HG02759 (cell line): ENCODE measurements around the gene CDKN2AIPNL.
A peak's percentile ranks its signal among the peaks of the same experiment; 100 is the strongest.
"Not testable (repeated sequence)": the region's sequence is repeated elsewhere in the genome, so short reads cannot be mapped to it uniquely, and the experiment has no call there.

Experiments used
- ATAC-seq: cut with Tn5 transposase; IDR thresholded peaks from one replicate; pipeline ENCODE4 v1.9.1; 2021; ENCODE audit warnings: mild to moderate bottlenecking, moderate library complexity; ENCODE audit not compliant: unreplicated experiment

The CDKN2AIPNL gene

DNA sequence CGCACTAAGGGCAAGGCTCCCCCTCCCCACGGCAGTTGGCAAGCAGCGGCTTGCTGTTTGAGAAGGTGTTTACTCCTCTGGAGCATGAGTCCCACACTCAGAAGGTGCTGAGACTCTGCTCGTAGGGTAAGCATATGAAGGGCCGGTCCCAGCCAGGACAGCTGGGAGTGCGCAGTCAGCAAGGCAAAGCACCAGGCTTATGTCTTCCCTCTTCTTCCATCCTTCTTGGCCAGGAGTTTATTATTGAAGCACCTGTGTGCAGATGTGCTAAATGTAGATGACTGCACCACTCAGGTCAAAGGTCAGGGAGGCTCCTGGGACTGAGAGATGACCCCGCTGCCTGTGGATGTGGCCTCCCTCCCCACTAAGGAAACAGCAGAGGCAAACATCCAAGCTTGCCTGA lies 27.0 kb upstream of the CDKN2AIPNL start:
- ATAC-seq, result no peak

DNA sequence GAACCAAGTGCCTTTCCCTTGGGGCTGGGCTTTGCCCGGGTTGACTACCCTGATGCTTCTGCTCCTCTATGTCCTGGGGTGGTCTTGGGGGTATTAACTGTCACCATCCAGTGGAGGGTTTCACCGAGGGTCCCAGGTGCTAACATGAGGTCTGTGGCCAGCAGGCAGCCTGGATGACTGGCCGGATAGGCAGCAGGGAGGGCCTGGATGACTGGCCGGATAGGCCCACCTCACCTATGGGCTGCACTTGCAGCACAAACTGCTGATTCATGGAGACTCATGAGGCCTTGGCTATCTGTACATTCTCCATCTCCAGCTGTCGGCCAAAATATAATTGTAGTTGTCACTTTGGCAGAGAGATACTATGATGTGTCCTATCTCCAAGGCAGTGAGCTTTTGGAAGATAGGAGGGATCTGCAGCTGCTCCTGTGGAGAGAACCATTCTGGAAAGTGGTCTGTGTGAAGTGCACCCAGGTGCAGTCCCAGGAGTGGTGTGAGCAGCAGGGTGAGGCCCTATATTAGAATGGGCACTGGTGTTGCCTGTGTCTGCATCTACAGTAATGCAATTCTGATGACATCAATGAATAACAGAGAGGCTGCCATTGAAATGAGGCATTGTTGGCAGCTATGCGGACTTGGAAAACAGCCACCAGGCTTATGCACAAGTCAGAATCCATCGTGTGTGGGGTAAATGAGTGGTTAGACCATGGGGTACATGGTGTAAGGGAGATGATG lies 26.3 kb upstream of the CDKN2AIPNL start:
- no peak for ATAC-seq

DNA sequence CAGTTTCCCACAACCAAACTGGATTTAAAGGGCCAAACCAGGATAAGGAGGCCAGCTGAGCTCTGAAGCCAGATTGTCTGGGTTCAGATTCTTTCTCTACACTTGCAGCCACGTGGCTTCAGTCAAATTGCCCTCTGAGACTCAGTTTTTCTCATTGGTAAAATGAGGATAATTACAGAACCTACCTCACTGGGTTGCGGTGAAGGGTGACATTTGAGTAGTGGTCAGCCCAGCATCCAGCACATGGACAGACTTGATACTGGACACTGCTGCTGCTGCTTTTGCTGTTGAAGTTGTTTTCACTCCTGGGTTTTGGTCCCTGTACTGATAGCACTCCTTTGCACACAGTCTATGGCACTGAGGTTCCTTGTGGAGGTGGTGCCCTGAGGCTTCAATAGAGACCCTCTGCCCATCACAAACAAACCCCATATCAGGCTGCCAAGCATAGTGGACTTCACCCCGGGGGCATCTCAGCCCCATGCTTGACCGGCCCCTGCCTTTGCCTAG lies 25.7 kb upstream of the CDKN2AIPNL start:
- no peak for ATAC-seq

DNA sequence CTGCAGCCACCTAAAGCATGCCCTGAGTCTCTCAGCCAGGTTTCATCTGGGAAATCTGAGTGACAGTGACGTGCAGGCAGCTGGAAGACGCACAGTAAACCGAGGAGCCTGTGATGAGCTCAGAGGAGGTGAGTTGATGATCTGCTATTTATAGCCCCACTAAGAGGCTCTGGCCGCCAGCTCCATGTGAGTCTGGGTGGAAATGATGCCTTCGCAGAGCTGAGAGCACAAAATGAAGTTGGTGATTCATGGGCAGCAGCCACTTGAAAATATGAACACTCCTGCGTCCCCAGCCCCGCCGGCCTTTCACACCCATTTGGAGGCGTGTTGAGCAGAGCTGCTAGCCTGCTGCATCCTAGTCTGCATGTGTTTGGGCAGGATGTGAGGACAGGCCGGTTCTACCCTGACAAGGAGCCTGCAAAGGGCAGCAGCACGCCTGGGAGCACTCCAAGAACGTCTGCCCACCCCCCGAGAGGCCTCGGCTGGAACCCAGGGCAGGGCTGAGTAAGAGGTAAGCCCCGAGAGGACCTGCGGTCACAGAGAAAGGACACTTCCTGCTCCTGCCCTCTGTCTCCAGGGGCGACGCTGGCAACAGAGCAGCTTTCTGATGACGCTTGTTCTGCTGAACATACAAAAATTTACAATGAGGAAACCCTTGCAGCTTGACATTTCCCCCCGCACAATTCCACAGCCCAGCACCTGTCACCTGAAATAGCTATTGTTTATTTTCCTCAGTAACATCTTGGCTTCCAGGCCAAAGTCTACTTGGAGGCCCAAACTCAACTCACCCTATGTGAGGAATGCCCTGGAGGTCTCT lies 25.1 kb upstream of the CDKN2AIPNL start:
- ATAC-seq, result peak; percentile 91

DNA sequence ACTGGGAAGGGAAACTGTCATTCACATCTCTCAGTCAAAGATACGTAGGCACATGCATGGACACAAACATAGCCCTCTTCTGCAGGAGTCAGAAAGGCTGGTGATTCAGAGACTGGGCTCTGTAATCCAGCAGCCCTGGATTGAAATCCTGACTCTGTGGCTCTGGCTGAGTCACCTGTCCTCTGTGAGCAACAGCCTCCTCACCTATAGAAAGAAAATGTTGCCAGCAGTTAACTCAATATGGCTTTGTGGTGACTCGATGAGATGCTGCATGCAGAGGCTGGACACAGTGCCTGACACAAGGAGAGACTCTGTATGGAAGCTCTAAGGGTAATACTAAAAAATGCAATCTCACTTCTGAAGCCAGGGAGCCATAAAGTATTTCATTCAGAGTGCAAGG lies 23.9 kb upstream of the CDKN2AIPNL start:
- ATAC-seq, result no peak

DNA sequence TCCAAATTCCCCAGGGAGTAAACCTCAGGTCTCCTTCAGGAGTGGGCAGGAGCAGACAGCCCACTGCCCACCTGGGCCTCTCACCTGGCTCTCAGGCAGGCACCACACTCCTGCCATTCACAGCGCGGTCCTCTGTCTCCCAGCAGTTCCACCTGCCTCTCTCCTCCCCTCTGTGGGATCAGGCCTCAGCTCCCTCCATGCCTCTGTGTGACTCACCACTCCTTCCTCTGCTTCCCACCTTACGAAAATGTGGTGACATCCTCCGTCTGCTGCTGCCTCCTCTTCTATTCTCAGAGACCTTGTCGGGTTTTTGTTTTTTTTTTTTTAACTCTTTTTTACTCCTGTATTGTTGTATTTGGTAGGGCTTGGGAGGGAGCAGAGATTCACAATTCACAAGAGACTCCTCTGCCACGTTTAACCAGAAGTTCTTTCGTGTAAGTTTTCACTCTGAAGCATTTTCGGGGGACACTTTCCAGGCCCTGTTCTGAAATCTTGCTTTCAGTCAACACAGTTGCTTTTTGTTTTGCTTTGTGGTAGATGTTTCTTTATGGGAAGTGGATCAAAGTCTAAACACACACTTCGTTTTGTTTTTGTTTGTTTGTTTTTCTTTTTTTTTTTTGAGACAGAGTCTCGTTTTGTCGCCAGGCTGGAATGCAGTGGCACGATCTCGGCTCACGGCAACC lies 21.1 kb upstream of the CDKN2AIPNL start:
- ATAC-seq, result no peak

DNA sequence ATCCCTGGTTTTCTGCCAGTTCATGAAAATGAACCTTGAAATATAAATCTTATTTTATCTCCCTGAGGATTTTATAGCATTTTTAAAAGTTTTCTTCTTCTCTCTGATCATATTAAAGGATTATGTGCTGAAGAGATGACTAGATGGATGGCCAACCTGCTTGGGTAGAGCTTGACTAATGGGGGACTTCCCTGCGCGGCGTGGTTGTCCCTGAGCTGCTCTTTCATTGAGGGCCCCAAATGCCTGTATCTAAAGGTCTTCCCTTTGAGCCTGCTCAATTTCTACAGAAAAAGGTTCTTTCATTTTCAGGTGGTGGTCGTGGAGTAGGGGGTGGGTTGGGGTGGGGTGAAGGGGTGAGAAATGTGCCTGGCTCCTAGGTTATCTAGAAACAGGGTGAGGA lies 20.5 kb upstream of the CDKN2AIPNL start:
- ATAC-seq, result no peak

DNA sequence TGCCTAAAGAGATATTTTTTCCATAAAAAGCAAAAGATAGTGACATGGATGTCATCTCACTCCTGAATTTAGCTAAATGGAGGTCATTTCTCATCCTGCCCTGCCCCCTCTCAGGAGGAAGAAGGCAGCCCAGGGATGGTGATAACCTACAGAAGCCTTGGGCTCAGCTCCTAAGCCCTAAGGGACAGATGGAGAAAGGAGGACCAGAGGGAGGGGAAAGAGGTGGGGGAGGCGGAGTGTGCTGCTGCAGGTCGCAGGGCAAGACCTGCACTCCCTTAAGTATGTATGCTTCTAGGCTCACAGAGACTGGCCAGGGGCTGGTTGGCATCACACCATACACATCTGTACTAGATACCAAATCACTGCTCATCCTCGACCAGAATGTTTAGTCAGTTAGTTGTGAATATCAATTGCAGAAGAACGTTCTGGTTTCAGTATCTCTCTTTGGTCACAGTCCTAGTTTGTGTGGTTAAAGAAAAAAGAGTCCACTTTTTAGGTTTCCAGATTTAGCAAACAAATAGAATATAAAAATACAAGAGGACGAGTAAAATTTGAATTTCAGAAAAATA lies 18.4 kb upstream of the CDKN2AIPNL start:
- ATAC-seq, result no peak

DNA sequence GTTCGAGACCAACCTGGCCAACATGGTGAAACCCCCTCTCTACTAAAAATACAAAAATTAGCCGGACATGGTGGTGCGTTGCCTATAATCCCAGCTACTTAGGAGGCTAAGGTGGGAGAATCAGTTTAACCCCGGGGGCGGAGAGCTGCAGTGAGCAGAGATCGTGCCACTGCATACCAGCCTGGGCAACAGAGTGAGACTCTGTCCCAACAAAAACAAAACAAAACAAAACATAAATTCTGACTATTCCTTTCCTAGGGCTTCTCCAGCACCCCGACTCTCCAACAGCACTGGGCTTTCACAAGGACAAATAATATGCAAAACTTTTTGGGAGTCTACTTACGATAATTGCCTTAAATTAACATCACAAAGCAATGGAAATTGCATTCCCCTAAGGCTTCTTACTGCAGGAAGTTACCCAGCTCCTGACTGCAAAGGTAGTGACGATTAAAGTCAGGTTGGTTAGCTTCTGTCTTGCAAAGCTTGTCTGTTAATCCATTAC lies 15.9 kb upstream of the CDKN2AIPNL start:
- no peak for ATAC-seq

DNA sequence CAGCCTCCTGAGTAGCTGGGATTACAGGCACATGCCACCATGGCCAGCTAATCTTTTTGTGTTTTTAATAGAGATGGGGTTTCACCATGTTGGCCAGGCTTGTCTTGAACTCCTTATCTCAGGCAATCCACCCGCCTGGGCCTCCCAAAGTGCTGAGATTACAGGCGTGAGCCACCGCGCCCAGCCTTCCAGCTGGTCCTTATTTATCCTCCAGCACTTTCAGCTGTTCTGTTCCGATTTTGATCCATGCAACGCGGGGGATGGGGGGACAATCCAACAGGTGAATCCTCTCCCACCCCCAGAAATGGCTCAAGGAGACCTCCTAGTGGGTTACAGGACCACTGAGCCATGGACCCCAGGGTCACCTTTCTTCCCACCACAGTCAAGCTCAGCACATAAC lies 14.7 kb upstream of the CDKN2AIPNL start:
- no peak for ATAC-seq

DNA sequence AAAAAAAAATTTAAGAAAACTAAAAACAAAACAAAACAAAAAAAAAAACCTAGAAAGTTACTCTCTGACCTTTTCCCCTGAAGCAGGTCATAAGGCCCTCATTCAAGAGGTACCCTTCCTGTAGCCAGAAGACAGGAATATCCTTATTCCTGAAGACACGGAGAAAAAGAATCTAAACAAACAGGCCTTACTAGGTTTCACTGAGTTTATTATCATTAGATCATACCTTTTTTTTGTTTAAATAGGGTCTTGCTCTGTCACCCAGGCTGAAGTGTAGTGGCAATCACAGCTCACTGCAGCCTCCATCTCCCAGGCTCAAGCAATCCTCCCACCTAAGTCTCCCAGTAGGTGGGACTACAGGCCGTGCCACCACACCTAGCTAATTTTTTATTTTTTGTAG lies 11.7 kb upstream of the CDKN2AIPNL start:
- ATAC-seq, result no peak

DNA sequence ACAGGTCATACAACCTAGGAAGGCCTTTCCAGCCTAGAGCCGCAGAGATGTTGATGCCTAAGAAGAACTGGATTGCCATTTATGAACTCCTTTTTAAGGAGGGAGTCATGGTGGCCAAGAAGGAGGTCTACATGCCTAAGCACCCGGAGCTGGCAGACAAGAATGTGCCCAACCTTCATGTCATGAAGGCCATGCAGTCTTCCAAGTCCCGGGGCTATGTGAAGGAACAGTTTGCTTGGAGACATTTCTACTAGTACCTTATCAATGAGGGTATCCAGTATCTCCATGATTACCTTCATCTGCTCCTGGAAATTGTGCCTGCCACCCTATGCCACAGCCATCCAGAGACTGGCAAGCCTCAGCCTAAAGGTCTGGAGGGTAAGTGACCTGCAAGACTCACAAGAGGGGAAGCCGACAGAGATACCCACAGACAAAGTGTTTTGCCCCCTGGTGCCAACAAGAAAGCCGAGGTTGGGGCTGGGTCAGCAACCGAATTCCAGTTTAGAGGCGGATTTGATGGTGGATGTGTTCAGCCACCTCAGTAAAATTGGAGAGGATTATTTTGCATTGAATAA lies 11.2 kb upstream of the CDKN2AIPNL start:
- ATAC-seq, result no peak

DNA sequence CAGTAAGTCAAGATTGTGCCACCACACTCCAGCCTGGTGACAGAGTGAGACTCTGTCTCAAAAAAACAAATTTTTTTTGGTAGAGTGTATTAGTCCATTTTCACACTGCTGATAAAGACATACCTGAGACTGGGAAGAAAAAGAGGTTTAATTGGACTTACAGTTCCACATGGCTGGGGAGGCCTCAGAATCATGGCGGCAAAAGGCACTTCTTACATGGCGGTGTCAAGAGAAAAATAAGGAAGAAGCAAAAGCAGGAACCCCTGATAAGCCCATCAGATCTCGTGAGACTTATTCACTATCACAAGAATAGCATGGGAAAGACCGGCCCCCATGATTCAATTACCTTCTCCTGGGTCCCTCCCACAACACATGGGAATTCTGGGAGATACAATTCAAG lies 9.4 kb upstream of the CDKN2AIPNL start:
- ATAC-seq, result not testable (repeated sequence)

DNA sequence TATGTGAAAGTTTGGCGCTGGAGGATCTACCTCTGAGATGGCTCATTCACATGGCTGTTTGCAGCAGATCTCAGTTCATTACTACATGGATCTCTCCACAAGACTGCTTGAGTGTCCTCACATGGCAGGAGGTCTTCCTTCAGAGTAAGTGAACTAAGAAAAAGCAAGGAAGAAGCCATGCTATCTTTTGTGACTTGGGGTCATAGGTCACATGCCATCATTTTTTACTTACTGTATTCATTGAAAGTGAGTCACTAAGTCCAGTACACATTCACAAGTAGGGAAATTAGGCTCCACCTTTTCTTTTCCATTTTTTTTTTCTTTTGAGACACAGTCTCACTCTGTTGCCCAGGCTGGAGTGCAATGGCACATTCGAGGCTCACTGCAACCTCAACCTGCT lies 8.7 kb upstream of the CDKN2AIPNL start:
- ATAC-seq, result no peak

DNA sequence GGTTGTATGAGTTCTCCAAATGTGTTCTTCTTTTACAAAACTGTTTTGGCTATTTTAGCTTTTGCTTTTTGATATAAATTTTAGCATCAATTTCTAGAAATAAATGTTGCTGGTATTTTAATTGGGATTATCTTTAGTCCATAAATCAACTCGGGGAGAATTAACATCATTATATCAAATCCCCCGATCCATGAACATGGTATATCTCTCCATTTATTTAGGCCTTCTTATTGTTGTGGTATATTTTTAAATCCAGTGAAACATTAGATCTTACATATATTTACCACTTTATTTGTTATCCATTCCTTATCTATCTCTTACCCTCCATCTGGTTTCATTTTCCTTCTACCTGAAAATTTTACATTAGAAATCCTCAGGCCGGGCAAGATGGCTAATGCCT lies 7.3 kb upstream of the CDKN2AIPNL start:
- no peak for ATAC-seq

DNA sequence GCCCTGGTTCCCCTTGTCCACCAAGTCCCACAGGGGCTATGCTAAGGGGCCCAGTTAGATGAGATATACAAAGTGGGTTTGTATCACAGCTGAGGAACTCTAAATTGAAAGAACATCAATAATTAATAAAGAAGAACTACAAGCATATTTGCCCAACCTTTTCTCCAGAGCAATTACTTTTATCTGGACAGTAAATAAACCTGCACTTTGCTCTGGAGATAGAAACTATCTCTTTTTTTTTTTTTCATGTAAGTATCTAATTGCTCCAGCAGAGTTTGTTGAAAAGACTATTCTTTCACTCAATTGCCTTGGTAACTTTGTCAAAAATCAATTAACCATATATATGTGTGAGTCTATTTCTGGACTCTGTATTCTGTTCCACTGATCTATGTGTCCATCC lies 6.0 kb upstream of the CDKN2AIPNL start:
- no peak for ATAC-seq

DNA sequence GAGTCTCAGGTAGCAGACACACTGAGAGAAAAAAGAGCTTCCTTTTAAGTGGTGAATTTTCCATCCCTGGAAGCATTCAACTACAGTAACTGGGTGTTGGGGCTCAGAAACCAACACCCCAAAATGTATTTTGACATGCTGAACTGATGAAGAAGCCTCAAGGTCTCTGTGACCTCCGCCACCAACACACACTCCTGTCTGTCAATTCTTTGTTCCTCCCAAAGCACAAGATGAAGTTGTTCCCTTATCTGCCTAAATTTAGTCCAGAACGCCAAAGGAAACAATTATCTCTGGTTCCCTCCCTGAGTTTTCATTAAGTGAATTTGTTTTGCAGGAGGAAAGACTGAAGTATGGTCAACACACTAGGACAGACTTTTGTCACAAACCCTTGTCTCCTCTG lies 1.4 kb upstream of the CDKN2AIPNL start:
- no peak for ATAC-seq

DNA sequence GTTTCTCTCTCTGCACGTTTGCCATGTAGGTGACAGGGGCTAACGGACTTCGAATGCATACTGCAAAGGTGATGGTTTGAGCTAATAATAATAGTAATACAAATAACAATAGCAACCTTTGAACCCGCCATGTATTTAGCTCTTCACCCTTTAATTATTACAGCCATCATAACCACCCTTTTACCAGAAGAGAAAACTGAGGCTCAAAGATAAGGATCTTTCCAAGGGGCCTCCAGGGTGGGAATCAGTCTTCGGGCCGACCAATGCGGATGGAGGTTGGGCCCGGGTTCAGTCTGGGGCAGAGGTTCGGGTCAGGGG lies 494 bp downstream of the CDKN2AIPNL start:
- no peak for ATAC-seq

DNA sequence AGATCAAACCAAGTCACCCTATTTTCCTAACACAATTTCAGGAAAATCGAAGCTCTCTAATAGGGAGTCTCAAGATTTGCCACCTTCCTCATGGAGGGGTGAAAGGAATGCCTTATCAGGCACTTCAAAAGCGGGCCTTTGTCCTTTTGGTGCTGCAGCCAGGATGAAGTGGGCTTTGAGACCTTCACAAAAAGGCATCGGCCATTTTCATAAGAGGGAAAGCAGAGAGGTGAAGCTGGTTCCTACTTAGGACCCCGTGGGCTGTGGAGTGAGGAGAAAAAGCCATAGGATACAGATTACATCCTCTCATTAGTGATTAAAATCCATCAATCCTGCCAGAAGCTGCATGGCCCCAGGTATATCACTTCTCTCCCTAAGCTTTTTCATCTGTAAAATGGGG lies 859 bp downstream of the CDKN2AIPNL start:
- no peak for ATAC-seq

DNA sequence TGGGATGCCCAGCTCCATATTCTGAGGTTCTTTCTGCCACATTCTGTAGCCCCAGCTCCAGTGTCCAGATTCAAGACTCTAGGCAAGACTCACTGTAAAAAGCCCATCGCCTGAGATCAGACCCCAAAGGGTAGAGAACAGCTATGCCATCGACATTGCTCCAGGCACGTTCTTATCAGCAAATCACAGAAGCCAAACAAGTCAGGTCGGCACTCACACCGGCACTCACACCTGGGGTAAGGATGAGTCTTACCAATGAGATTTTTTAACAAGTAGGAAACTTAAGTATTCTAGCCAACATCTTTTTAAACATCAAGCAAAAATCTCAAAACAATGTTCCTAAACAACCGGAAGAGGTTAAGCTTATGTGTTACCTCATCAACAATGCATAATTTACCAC lies 2.4 kb downstream of the CDKN2AIPNL start:
- no peak for ATAC-seq

DNA sequence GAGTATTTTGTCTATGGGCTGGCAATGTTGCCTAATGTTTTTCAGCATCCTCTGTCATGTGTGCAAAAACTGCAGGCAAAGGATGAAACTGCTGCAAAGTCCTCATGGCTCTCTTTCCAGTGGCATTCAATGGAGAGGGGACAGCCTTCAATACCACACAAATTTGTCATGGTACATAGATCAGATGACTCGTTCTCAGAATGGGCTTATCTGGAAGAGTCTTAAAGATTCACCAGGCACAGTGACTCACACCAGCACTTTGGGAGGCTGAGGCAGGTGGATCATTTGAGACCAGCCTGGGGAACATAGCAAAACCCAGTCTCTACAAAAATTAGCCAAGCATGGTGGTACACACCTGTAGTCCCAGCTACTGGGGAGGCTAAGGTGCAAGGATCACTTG lies 5.3 kb downstream of the CDKN2AIPNL start:
- ATAC-seq, result no peak
